SK-N-SH (cell line): ENCODE data around the gene OR4S2. TPM values are rescaled to one million over a fixed set of nuclear protein-coding genes. Genes with fewer than 3 reads are reported as not detected.

ENCODE experiments used
- CTCF ChIA-PET: fragments of 300-600, 350-600 bp; formaldehyde crosslinking; extraction: SDS; loops from one replicate; lab custom pipeline; 2021; lab: Yijun Ruan, JAX
- POLR2A ChIA-PET: fragments of 350-600 bp; sonication (Branson Sonifier 250); formaldehyde crosslinking; extraction: SDS; loops from one replicate; lab custom pipeline; 2020; ENCODE audit warnings: antibody characterized with exemption, inconsistent platforms; lab: Yijun Ruan, JAX
- DNase-seq: peaks from one replicate; pipeline ENCODE4 v3.0.0; 2012
- H2AFZ ChIP-seq: fragments of 200-600 bp; sonication (generic); 2 replicates; pipeline ENCODE4 v1.8.1; 2016; ENCODE audit warnings: antibody characterized with exemption, mild to moderate bottlenecking, low read depth
- H3F3A ChIP-seq: fragments of 200-600 bp; sonication (generic); replicated peaks from 2 replicates; pipeline ENCODE3; 2016; ENCODE audit warnings: antibody characterized with exemption, mild to moderate bottlenecking; ENCODE audit not compliant: insufficient read depth
- H3K27ac ChIP-seq, 2 experiments: fragments of 200-500 bp in 1 of 2; fragments of 200-600 bp in 1 of 2; sonication (Bioruptor generic) in 1 of 2; sonication (generic), shearing (Covaris generic) in 1 of 2; 2 replicates each; pipeline versions ENCODE4 v1.5.1 to v1.6.1; 2014 to 2016; ENCODE audit warnings: low read depth in 2 of 2, inconsistent platforms in 1 of 2, low read length in 1 of 2, mild to moderate bottlenecking in 1 of 2, mixed read lengths in 1 of 2
- H3K27me3 ChIP-seq: fragments of 200-600 bp; sonication (generic), shearing (Covaris generic); 2 replicates; pipeline ENCODE4 v1.6.1; 2016; ENCODE audit warnings: mixed run types; ENCODE audit not compliant: insufficient read depth
- H3K36me3 ChIP-seq, 2 experiments: fragments of 200-500 bp in 1 of 2; fragments of 200-600 bp in 1 of 2; sonication (Bioruptor generic) in 1 of 2; sonication (generic) in 1 of 2; replicated peaks in 1 of 2; 2 replicates each; pipeline versions ENCODE3 to v1.5.1; 2014 to 2016; ENCODE audit warnings: low read length in 1 of 2, mild to moderate bottlenecking in 1 of 2; ENCODE audit not compliant: insufficient read depth in 2 of 2, control insufficient read depth in 1 of 2
- H3K4me1 ChIP-seq, 2 experiments: fragments of 200-500 bp in 1 of 2; fragments of 200-600 bp in 1 of 2; sonication (Bioruptor generic) in 1 of 2; sonication (generic), shearing (Covaris generic) in 1 of 2; 2 replicates each; pipeline versions ENCODE4 v1.5.1 to v1.6.1; 2014 to 2016; ENCODE audit warnings: low read depth in 1 of 2, low read length in 1 of 2, mixed run types in 1 of 2; ENCODE audit not compliant: insufficient read depth in 2 of 2, control insufficient read depth in 1 of 2
- H3K4me2 ChIP-seq: fragments of 200-600 bp; sonication (generic), shearing (Covaris generic); 2 replicates; pipeline ENCODE4 v1.6.1; 2017; ENCODE audit warnings: mixed run types
- H3K4me3 ChIP-seq, 2 experiments: fragments of 200-500 bp in 1 of 2; fragments of 200-600 bp in 1 of 2; sonication (Bioruptor generic) in 1 of 2; sonication (generic), shearing (Covaris generic) in 1 of 2; 2 replicates each; pipeline versions ENCODE4 v1.5.1 to v1.8.1; 2014 to 2016; ENCODE audit warnings: low read depth in 2 of 2, inconsistent platforms in 1 of 2, low read length in 1 of 2, mild to moderate bottlenecking in 1 of 2, mixed read lengths in 1 of 2, moderate library complexity in 1 of 2
- H3K79me2 ChIP-seq: fragments of 200-600 bp; sonication (generic); 2 replicates; pipeline ENCODE4 v1.8.1; 2017; ENCODE audit warnings: mild to moderate bottlenecking; ENCODE audit not compliant: insufficient read depth
- H3K9ac ChIP-seq: fragments of 200-600 bp; sonication (generic); 2 replicates; pipeline ENCODE4 v1.6.1; 2017; ENCODE audit warnings: mixed run types
- H3K9me2 ChIP-seq: fragments of 200-600 bp; sonication (generic); 2 replicates; pipeline ENCODE4 v1.6.1; 2017; ENCODE audit warnings: mixed run types
- H3K9me3 ChIP-seq: fragments of 200-600 bp; sonication (generic); 2 replicates; pipeline ENCODE4 v1.6.1; 2017; ENCODE audit warnings: mixed run types, mild to moderate bottlenecking, moderate library complexity
- H4K20me1 ChIP-seq: fragments of 200-600 bp; sonication (generic); 2 replicates; pipeline ENCODE4 v1.6.1; 2017; ENCODE audit warnings: mild to moderate bottlenecking, mixed run types; ENCODE audit not compliant: insufficient read depth
- CHD2 ChIP-seq: fragments of 150-350 bp; IDR thresholded peaks from 2 replicates; pipeline ENCODE4 v1.6.1; 2018; ENCODE audit warnings: low read length; ENCODE audit not compliant: partially characterized antibody
- CTCF ChIP-seq: fragments of 200-600 bp; sonication (generic); IDR thresholded peaks from 2 replicates; pipeline ENCODE4 v1.6.1; 2017; ENCODE audit warnings: antibody characterized with exemption, mild to moderate bottlenecking, moderate library complexity
- ELF1 ChIP-seq: IDR thresholded peaks from 2 replicates; pipeline ENCODE4 v1.4.0; 2012
- EZH2phosphoT487 ChIP-seq: fragments of 200-600 bp; sonication (generic); IDR thresholded peaks from 2 replicates; pipeline ENCODE4 v1.6.1; 2017; ENCODE audit warnings: low read depth, mixed run types, mild to moderate bottlenecking, antibody characterized with exemption, moderate library complexity, borderline replicate concordance
- FOSL2 ChIP-seq: IDR thresholded peaks from 2 replicates; pipeline ENCODE4 v1.4.0; 2012; ENCODE audit warnings: low read depth, mild to moderate bottlenecking, moderate library complexity, borderline replicate concordance
- FOXJ3 ChIP-seq: sonication (generic); formaldehyde crosslinking; IDR thresholded peaks from 2 replicates; pipeline ENCODE4 v1.5.1; 2020; ENCODE audit warnings: mild to moderate bottlenecking, missing genetic modification reagents
- GATA2 ChIP-seq: sonication (generic); formaldehyde crosslinking; IDR thresholded peaks from 2 replicates; pipeline ENCODE4 v1.5.0; 2020; ENCODE audit warnings: mild to moderate bottlenecking, missing genetic modification reagents
- MAX ChIP-seq: IDR thresholded peaks from 2 replicates; pipeline ENCODE4 v1.4.0; 2012; ENCODE audit warnings: low read depth
- NFIC ChIP-seq: IDR thresholded peaks from 2 replicates; pipeline ENCODE4 v1.4.0; 2012; ENCODE audit warnings: borderline replicate concordance
- PBX3 ChIP-seq: IDR thresholded peaks from 2 replicates; pipeline ENCODE4; 2012
- POLR2AphosphoS5 ChIP-seq: IDR thresholded peaks from 2 replicates; pipeline ENCODE4 v1.6.1; 2012; ENCODE audit warnings: low read depth, low read length
- RAD21 ChIP-seq: IDR thresholded peaks from 2 replicates; pipeline ENCODE4 v1.6.1; 2012; ENCODE audit warnings: mild to moderate bottlenecking, low read length
- RFX5 ChIP-seq: IDR thresholded peaks from 2 replicates; pipeline ENCODE4 v1.6.1; 2012; ENCODE audit warnings: mild to moderate bottlenecking, improper control_type of control experiment, low read length
- RXRA ChIP-seq: IDR thresholded peaks from 2 replicates; pipeline ENCODE4 v1.4.0; 2012; ENCODE audit warnings: low read depth, mild to moderate bottlenecking, borderline replicate concordance
- SIN3A ChIP-seq: IDR thresholded peaks from 2 replicates; pipeline ENCODE4 v1.6.1; 2012; ENCODE audit warnings: low read depth, mild to moderate bottlenecking, low read length, moderate library complexity, borderline replicate concordance
- TAF1 ChIP-seq: IDR thresholded peaks from 2 replicates; pipeline ENCODE4 v1.6.1; 2012; ENCODE audit warnings: low read depth, mild to moderate bottlenecking, low read length, moderate library complexity, borderline replicate concordance
- TEAD4 ChIP-seq: IDR thresholded peaks from 2 replicates; pipeline ENCODE4 v1.4.0; 2012; ENCODE audit warnings: mild to moderate bottlenecking, borderline replicate concordance; ENCODE audit not compliant: insufficient read depth
- USF2 ChIP-seq: fragments of 150-350 bp; IDR thresholded peaks from 2 replicates; pipeline ENCODE4 v1.6.1; 2017; ENCODE audit warnings: antibody characterized with exemption, low read length, low read depth, borderline replicate concordance
- YY1 ChIP-seq: IDR thresholded peaks from 2 replicates; pipeline ENCODE4 v1.4.0; 2012; ENCODE audit warnings: low read depth, mild to moderate bottlenecking
- ZBTB33 ChIP-seq: IDR thresholded peaks from 2 replicates; pipeline ENCODE4 v1.4.0; 2012; ENCODE audit warnings: low read depth, borderline replicate concordance
- WGBS: methylation state at CpG from one replicate; pipeline ENCODE4 v1.1.6; 2017; ENCODE audit warnings: low lambda C conversion rate; 5-methylcytosine and 5-hydroxymethylcytosine counted together
- polyA plus RNA-seq, 3 experiments: library from polyadenylated mRNA; depleted of rRNA; stranded (reverse); fragments of >200 nt; gene quantifications; 2 replicates each; pipeline ENCODE4 v1.2.3, GENCODE V29; 2012

OR4S2 gene
- polyA plus RNA-seq, 1 of the 3 experiments (the other 2 are of a cell fraction): not detected

- DNase-seq: no peak
- TF ChIP-seq EZH2phosphoT487: no peak
- TF ChIP-seq TAF1: no peak
- TF ChIP-seq FOSL2: no peak
- no peak for TF ChIP-seq TEAD4
- no peak for TF ChIP-seq NFIC
- no peak for TF ChIP-seq ZBTB33
- no peak for TF ChIP-seq RXRA
- TF ChIP-seq POLR2AphosphoS5: no peak
- no peak for TF ChIP-seq CHD2
- no peak for TF ChIP-seq RAD21
- TF ChIP-seq USF2: no peak
- no peak for TF ChIP-seq ELF1
- no peak for TF ChIP-seq SIN3A
- no peak for TF ChIP-seq MAX
- no peak for TF ChIP-seq PBX3
- no peak for TF ChIP-seq YY1
- TF ChIP-seq GATA2: no peak
- TF ChIP-seq RFX5: no peak
- no peak for TF ChIP-seq CTCF
- no peak for TF ChIP-seq FOXJ3
- H3K4me3 ChIP-seq: no peak overlapping the region
- no peaks in the 10 kb centered on the region for H3K79me2 ChIP-seq
- H3K36me3 ChIP-seq: no peaks in the 10 kb centered on the region
- no peaks in the 10 kb centered on the region for H3K4me1 ChIP-seq
- H3K4me2 ChIP-seq: no peak overlapping the region
- no peaks in the 10 kb centered on the region for H3F3A ChIP-seq
- CTCF ChIA-PET: no interaction called here
- H4K20me1 ChIP-seq: no peaks in the 10 kb centered on the region
- no peaks in the 10 kb centered on the region for H3K9me3 ChIP-seq
- H3K27me3 ChIP-seq: no peaks in the 10 kb centered on the region
- no peak overlapping the region for H3K9ac ChIP-seq
- 0% methylated on average over 1 of the region's 1 CpG for WGBS
- no peak overlapping the region for H3K27ac ChIP-seq
- POLR2A ChIA-PET: no interaction called here
- H3K9me2 ChIP-seq: no peaks in the 10 kb centered on the region
- H2AFZ ChIP-seq: no peak overlapping the region
Observed at GRCh38 chr11:55652560-55652959, 4.4 kb downstream of the OR4S2 start.
